Measurements from ENCODE around the gene EGFL6.

The EGFL6 gene

DNA sequence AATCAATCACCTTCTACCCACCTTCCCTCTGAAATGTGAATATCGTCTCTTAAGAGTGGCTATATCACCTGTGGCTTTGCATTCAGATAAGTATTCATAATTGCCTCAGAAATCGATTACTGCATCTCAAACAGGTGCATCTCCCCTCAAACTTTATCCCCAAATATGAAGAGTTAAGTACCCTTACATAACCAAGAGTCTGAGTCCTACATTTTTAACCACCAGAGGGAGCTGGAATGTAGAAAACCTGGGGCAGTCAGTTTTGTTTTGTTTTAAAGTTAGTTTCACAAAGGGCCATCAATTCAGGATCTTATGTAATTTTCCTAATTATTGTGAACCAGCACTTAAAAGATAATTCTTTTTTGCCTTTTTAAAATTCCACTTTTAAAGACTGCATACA is 89.2 kb downstream of the EGFL6 start:
- no peaks in the 10 kb centered on the region for H4K20me1 ChIP-seq (ENCODE audit: insufficient read depth, low read length, poor library complexity, severe bottlenecking)
- H3K4me3 ChIP-seq (ENCODE audit: low read length, poor library complexity, severe bottlenecking), result no peak overlapping the region
- H3K9me3 ChIP-seq (ENCODE audit: insufficient read depth, low read depth, low read length), result no peaks in the 10 kb centered on the region
- peaks cover 5% of the 10 kb centered on the region; the same call in 1 of the 2 replicates for H3K36me3 ChIP-seq (ENCODE audit: insufficient read depth, low read length)
- H3K9ac ChIP-seq (ENCODE audit: low read depth, low read length, poor library complexity, severe bottlenecking), result peak overlapping the region; percentile 32
- H3K79me2 ChIP-seq (ENCODE audit: insufficient read depth, low read length), result peaks cover 7% of the 10 kb centered on the region
- peak overlapping the region; percentile 55 for H3K4me2 ChIP-seq (ENCODE audit: low read depth, low read length, poor library complexity, severe bottlenecking)
- H2AFZ ChIP-seq (ENCODE audit: low read length), result peak overlapping the region; percentile 74; the same call in 1 of the 2 replicates
- no peak for TF ChIP-seq EZH2phosphoT487 (IDR thresholded peaks at IDR 0.05; ENCODE audit: borderline replicate concordance)
- TF ChIP-seq, protein P1, sequence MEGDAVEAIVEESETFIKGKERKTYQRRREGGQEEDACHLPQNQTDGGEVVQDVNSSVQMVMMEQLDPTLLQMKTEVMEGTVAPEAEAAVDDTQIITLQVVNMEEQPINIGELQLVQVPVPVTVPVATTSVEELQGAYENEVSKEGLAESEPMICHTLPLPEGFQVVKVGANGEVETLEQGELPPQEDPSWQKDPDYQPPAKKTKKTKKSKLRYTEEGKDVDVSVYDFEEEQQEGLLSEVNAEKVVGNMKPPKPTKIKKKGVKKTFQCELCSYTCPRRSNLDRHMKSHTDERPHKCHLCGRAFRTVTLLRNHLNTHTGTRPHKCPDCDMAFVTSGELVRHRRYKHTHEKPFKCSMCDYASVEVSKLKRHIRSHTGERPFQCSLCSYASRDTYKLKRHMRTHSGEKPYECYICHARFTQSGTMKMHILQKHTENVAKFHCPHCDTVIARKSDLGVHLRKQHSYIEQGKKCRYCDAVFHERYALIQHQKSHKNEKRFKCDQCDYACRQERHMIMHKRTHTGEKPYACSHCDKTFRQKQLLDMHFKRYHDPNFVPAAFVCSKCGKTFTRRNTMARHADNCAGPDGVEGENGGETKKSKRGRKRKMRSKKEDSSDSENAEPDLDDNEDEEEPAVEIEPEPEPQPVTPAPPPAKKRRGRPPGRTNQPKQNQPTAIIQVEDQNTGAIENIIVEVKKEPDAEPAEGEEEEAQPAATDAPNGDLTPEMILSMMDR (conservative IDR thresholded peaks at IDR 0.05; ENCODE audit: low read length), result peak; percentile 67
- H3K4me1 ChIP-seq (ENCODE audit: insufficient read depth, low read length, poor library complexity, severe bottlenecking), result peaks cover 14% of the 10 kb centered on the region
- H3F3A ChIP-seq (ENCODE audit: low read depth), result peaks cover 2% of the 10 kb centered on the region; the same call in 1 of the 2 replicates
- no peaks in the 10 kb centered on the region for H3K27me3 ChIP-seq (ENCODE audit: insufficient read depth, low read length, poor library complexity, severe bottlenecking)
- no peaks in the 10 kb centered on the region for H3K9me2 ChIP-seq (replicated peaks; ENCODE audit: low read depth, low read length)

GRCh38 chrX:13659063-13659462 is 89.7 kb downstream of the EGFL6 start:
- Histone ChIP-seq H3K4me3 (ENCODE audit: low read length, poor library complexity, severe bottlenecking) (no peak overlapping the region), H3F3A (ENCODE audit: low read depth) (no peaks in the 10 kb centered on the region), H3K27me3 (ENCODE audit: insufficient read depth, low read length, poor library complexity, severe bottlenecking) (no peaks in the 10 kb centered on the region), H3K9me3 (ENCODE audit: insufficient read depth, low read depth, low read length) (no peaks in the 10 kb centered on the region), H3K9me2 (replicated peaks; ENCODE audit: low read depth, low read length) (no peaks in the 10 kb centered on the region), H3K4me1 (ENCODE audit: insufficient read depth, low read length, poor library complexity, severe bottlenecking) (peaks cover 9% of the 10 kb centered on the region), H2AFZ (ENCODE audit: low read length) (peak overlapping the region; percentile 74; the same call in 1 of the 2 replicates), H4K20me1 (ENCODE audit: insufficient read depth, low read length, poor library complexity, severe bottlenecking) (no peaks in the 10 kb centered on the region), H3K79me2 (ENCODE audit: insufficient read depth, low read length) (peaks cover 7% of the 10 kb centered on the region), H3K4me2 (ENCODE audit: low read depth, low read length, poor library complexity, severe bottlenecking) (peak overlapping the region; percentile 55), H3K9ac (ENCODE audit: low read depth, low read length, poor library complexity, severe bottlenecking) (peak overlapping the region; percentile 32), H3K36me3 (ENCODE audit: insufficient read depth, low read length) (peaks cover 5% of the 10 kb centered on the region; the same call in 1 of the 2 replicates)
- TF ChIP-seq EZH2phosphoT487 (IDR thresholded peaks at IDR 0.05; ENCODE audit: borderline replicate concordance), result no peak
- TF ChIP-seq, protein P1 (conservative IDR thresholded peaks at IDR 0.05; ENCODE audit: low read length), result no peak

GRCh38 chrX:13661735-13662288 is 92.4 kb downstream of the EGFL6 start:
- no peaks in the 10 kb centered on the region for H3F3A ChIP-seq (ENCODE audit: low read depth)
- TF ChIP-seq, protein P1 (conservative IDR thresholded peaks at IDR 0.05; ENCODE audit: low read length), result no peak
- TF ChIP-seq EZH2phosphoT487 (IDR thresholded peaks at IDR 0.05; ENCODE audit: borderline replicate concordance), result no peak
- peaks cover 5% of the 10 kb centered on the region; the same call in 1 of the 2 replicates for H3K36me3 ChIP-seq (ENCODE audit: insufficient read depth, low read length)
- H3K79me2 ChIP-seq (ENCODE audit: insufficient read depth, low read length), result no peaks in the 10 kb centered on the region
- no peaks in the 10 kb centered on the region for H4K20me1 ChIP-seq (ENCODE audit: insufficient read depth, low read length, poor library complexity, severe bottlenecking)
- H3K9me3 ChIP-seq (ENCODE audit: insufficient read depth, low read depth, low read length), result no peaks in the 10 kb centered on the region
- no peaks in the 10 kb centered on the region for H3K9me2 ChIP-seq (replicated peaks; ENCODE audit: low read depth, low read length)
- H3K9ac ChIP-seq (ENCODE audit: low read depth, low read length, poor library complexity, severe bottlenecking), result no peak overlapping the region
- no peak overlapping the region for H3K4me2 ChIP-seq (ENCODE audit: low read depth, low read length, poor library complexity, severe bottlenecking)
- peaks cover 5% of the 10 kb centered on the region for H3K4me1 ChIP-seq (ENCODE audit: insufficient read depth, low read length, poor library complexity, severe bottlenecking)
- no peaks in the 10 kb centered on the region for H3K27me3 ChIP-seq (ENCODE audit: insufficient read depth, low read length, poor library complexity, severe bottlenecking)
- H2AFZ ChIP-seq (ENCODE audit: low read length), result no peak overlapping the region
- H3K4me3 ChIP-seq (ENCODE audit: low read length, poor library complexity, severe bottlenecking), result no peak overlapping the region

Measured in Loucy (cell line).